Kasumi-1 (cell line): ENCODE measurements around the gene NUPR1.
A peak's percentile ranks its signal among the peaks of the same experiment; 100 is the strongest.
"Not testable (repeated sequence)": the region's sequence is repeated elsewhere in the genome, so short reads cannot be mapped to it uniquely, and the experiment has no call there.

Experiments
- DNase-seq, 2 experiments: peaks; one replicate each; lab custom pipeline; 2025; lab: John Stamatoyannopoulos, UW

The NUPR1 gene, protein sequence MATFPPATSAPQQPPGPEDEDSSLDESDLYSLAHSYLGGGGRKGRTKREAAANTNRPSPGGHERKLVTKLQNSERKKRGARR

DNA sequence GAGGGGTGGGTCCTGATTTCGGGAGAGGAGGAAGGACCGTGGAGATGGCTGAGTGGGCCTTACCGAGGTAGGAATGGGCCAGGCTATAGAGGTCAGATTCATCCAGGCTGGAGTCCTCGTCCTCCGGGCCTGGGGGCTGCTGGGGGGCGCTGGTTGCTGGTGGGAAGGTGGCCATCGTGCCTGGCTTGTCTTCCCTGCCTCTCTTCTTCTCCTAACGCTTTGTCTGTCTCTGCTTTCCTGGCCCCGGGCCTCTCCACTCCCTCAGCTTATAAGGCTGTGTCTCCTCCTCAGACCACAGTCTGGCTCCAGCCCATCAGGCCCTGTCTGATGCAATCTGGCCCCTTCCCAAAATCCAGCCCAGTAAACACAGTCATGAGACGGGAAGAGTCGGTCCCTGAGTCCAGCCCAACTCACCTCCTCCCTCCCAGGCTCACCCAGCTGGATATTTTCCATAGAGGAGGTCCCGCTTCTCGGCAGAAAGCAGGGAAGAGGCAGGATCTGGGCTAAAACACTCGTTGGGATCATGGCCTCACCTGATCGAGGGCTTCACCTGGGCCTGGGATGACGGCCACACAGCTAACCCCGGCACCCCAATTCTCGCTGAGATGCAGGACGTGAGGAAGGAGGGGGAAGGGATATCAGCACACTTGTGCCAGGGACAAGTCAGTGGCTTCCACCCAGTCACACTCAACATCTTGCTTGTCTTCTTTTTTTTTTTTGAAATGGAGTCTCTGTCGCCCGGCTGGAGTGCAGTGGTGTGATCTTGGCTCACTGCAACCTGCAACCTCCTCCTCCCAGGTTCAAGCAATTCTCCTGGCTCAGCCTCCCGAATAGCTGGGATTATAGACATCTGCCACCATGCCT is at the start of gene NUPR1:
NUPR1 (minus strand) TSS at position 242 of the 864 bp plus-strand sequence; CDS start at position 175, 67 bp downstream.
- no peak for DNase-seq

DNA sequence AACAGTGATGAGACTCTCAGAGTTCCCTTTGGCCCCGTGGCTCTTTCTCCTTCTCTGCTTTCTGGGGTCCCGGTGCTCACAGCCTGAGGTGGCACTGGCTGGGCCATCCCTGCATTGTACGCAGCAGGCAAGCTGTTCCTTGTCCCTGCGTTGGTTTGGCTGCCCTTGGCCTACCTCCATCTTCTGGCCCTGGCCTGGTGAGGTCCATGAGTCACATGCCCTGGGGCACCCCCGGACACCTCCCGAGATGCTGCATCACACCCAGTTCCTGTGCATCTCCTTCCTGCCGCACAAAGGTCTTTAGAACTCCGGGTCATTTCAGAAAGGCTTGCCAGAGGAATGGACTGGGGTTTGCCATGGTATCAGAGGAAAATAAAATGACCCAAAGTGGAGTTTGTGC is 48.6 kb upstream of the NUPR1 start:
- no peak for DNase-seq

DNA sequence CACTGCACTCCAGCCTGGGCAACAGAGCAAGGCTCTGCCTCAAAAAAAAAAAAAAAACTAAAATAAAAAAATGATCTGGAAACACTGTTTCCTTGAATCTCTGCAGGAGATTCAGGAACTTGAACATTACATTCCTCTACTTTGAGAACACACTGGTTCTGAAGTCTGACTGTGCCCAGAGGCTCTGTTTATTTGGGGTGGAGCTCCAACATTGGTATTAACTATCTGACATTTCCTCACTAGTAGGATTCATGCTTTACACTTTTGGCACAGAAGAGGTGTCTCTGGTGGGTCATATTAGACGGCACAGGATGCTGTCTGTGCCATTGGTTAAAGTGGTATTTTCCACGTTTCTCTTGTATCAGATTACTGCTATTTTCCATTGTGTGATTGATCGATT is 47.7 kb upstream of the NUPR1 start:
- no peak for DNase-seq

DNA sequence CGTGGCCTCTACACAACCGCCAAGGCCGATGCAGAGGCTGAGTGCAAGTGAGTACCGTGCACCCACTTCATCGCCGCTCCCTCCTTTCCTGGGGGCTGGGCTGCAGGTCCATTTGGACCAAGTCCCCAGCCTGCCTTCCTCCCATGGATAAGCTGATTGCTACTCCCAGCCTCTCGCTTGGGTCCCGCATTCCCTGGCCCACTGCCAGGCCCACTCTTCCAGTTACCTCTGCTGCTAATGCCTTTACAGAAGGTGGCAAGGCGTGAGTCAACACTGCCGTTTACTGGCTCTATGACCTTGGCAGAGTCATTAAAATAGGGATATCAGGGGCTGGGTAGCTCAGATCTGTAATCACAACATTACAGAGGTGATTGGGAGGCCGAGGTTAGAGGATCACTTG is 46.9 kb upstream of the NUPR1 start:
- no peak for DNase-seq

DNA sequence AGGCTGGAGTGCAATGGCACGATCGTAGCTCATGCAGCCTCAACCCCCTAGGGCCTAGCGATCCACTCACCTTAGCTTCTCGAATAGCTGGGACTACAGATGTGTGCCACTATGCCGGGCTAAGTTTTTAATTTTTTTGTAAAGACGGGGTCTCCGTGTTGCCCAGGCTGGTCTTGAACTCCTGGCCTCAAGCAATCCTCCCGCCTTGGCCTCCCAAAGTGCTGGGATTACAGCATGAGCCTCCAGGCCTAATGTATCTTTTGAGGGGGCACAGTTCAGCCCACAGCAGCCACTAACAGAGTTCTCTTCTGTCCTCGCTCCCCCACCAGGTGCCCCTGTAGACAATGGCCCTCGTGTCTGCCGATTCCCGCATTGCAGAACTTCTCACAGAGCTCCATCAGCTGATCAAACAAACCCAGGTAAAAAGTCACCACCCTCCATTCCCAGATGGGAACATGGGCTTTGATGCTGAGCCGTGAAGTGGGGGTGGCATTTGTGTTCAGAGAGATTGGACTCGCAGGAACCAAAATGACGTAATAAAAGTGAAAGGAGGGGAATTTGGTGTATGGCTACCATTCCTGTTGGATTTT is 42.0 kb upstream of the NUPR1 start:
- DNase-seq, result no peak

DNA sequence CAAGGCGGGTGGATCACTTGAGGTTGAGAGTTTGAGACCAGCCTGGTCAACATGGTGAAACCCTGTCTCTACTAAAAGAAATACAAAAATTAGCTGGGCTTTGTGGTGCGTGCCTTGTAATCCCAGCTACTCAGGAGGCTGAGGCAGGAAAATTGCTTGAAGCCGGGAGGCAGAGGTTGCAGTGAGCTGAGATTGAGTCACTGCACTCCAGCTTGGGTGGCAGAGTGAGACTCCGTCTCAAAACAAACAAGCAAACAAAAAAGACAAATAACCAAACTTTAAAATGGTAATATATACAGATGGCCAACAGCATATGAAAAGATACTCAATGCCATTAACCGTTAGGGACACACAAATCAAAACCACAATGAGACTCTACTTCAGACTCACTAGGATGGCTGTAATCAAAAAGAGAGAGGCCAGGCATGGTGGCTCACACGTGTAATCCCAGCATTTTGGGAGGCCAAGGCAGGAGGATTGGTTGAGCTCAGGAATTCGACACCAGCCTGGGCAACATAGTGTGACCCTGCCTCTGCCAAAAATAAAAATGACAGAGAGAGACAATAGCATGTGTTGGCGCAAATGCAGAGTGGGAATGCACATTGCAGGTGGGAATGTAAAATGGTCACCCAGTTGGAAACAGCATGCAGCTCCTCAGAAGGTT is 36.8 kb upstream of the NUPR1 start:
- no peak for DNase-seq

DNA sequence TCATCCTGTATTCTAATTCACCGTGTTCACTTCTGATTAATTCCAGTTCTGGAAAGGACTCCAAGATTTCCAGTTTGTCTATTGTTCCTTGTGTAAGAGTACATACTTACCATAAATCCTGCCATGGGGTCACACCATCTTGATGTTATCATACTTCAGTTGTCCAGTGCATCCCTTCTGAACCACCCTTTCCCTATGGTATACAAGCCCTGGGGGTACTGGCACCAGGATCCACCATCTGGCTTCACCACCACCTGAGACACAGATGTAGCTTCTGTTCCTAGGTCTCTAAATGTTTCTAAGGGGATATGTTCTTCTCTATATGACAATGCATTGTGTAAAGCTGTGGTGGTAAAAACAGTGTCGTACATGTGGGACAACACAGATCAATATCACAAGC is 36.2 kb upstream of the NUPR1 start:
- DNase-seq, result no peak

DNA sequence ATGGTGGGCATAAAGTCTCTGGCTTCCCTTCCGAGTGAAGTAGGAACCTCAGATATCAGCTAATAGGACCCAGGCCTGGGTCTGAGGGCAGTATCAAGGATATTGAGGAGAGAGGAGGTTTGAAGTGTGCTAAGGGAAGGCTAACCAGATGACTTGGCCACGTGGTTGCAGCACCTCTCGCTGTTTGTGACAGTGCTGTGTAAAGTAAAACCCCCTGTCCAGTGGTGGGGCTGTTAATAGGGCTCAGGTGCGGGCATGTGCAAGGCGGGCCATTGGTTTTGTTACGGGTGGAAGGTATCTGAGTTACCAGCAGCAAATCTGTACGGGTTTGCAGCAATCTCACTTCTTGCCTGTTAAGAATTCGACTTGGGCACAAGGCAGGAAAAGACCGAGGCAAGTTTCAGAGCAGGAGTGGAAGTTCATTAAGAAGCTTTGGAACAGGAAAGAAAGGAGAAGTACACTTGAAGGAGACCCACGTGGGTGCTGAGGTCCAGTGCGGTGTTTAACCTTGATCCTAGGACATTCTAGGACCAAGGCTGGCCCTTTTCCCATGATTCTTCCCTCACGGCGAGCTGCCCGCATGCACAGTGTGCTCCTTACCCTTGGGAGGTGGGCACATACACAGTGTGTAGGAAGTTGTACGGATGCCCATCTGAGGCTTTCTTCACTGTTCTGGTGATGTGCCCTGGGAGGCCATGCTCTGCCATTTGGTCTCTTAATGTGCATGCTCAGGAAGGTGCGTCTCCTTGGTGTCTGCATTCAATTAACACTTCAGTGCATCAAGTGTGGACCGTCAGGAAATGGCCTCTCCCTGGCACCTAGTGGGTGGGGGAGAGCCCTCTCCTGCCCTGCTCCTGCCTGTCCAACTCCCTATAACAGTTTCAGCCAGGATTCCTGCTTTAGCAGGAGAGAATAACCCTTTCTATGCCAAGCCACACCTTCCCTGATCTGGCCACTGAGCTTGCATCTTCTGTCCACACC is 35.3 kb upstream of the NUPR1 start:
- DNase-seq, result peak in 1 of 2 experiments; percentile 2

DNA sequence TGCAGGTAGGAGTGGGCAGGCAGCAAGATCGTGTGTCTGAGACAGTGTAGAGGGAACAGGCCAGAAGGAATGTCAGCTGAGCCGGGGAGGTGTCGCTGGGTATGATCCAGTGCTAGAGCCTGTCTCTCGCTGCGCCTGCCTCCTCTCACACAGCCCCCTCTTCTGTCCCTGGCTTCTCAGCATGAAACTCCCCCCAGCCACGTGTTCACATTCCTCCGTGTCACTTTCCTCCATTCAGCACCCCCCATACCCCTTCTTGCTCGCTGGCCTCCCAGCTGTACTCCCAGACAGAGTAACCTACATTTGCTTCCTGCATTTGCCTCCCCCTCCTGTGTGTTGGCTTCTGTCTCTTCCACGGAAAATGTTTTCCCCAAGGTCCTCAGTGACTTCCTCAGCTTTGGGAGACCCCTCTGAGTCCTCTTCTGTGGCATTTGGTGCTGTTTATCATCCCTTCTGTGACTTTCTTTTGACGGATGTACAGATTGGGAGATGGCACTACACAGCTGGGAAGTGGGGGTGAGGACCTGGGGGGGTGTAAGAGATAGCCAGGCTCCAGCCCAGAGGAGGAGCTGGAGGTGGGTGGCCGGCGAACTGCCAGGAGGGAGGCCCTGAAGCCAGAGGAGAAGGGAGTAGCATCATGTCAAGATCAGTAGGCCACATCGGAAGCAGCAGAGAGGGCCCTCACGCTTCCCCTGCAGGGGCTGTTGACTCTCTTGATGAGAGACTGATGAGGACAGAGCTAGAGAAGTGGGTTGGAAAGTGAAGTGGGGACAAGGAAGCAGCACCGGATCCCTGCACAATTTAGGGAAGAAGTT is 34.1 kb upstream of the NUPR1 start:
- peak; percentile 5 to 7 for DNase-seq

DNA sequence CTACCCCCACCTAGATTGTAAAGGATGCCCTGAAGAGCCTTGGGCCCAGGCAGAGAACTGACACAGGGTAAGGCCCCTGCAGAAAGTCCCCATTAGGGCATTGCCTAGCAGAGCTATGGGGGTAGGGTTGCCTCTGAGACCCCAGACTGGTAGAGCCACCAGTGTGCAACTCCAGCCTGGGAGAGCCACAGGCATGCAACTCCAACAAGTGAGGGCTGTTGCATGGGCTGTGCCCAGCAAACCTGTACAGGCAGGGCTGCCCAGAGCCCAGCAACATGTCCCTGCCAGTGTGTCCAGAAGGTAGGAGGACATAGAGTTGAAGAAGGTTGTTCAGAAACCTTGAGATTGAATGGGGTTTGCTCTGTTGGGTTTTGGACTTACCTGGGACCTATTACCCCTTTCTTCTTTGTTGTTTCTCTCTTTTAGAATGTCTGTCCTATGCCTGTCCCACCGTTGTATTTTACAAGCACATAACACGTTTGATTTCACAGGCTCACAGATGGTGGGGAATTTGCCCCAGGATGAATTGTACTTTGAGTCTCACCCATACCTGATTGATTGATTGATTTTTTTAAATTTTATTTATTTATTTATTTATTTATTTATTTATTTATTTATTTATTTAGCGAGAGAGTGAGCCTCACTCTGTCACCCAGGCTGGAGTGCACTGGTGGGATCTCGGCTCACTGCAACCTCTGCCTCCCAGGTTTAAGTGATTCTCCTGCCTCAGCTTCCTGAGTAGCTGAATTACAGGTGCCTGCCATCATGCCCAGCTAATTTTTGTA is 31.4 kb upstream of the NUPR1 start:
- DNase-seq, result no peak

DNA sequence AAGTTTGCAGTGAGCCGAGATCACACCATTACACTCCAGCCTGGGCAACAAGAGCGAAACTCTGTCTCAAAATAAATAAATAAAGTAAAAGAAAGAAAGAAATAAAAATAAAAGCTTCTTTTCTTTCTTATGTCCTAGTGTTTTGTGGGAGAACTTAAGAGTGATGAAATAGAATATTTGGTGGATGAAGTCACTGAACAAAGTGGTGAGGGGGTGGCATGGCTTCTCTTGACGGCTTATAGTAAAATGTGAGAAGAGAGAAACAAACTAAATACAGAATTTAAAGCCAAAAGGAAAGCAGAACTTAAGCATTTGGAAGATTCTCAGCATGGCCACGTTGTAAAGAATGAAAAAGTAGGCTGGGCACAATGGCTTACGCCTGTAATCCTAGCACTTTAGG is 30.2 kb upstream of the NUPR1 start:
- DNase-seq, result no peak

DNA sequence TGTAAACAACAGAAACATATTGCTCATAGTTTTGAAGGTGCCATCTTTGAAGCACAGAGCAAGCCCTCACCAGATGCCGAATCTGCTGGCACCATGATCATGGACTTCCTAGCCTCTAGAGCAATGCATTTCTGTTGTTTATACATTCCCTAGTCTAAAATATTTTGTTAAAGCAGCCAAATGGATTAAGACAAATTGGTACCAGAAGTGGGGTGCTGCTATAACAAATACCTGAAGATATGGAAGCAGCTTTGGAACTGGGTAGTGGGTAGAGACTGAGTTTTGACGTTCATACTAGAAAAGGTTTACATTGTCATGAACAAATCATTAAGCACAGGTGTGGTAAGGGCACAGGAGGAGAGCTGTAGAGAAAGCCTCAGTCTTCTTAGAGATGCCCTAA is 28.5 kb upstream of the NUPR1 start:
- DNase-seq, result no peak

DNA sequence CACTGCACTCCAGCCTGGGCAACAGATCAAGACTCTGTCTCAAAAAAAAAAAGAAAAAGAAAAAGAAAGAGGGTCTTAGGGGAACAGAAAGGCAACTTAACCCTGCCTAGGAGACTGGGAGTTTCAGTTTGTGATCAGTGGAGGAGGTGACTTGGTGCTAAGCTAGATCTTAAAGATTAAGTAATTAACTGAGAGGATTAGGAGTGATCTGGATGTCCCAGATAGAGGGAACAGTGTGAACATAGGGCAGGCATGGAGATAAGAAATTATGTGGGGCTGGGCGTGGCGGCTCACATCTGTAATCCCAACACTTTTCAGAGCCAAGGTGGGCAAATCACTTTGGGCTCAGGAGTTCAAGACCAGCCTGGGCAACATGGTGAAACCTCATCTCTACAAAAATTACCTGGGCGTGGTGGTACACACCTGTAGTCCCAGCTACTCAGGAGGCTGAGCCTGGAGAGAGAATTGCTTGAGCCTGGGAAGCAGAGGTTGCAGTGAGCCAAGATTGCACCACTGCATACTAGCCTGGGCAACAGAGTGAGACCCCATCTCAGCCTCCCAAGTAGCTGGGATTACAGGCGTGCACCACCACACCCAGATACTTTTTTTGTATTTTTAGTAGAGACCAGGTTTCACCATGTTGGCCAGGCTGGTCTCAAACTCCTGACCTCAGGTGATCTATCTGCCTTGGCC is 27.6 kb upstream of the NUPR1 start:
- not testable (repeated sequence) for DNase-seq

DNA sequence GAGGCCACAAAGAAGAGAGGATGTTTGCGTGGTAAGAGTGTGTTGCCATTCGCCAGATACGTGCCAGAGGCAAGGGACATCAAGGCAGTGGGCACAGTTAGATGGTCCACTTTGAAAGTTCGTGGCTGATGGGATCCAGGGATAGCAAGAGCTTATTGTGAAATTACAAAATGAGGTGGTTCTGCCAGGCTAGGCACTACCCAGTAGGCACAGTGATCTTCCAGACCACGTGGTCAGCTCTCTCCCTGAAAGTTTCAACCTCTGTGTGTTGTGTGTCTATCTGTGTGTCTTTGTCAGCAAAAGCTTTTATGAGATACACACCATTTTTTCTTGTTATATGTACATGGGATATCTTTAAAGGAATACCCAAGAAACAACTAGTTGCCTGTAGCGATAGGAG is 24.4 kb upstream of the NUPR1 start:
- DNase-seq, result no peak

DNA sequence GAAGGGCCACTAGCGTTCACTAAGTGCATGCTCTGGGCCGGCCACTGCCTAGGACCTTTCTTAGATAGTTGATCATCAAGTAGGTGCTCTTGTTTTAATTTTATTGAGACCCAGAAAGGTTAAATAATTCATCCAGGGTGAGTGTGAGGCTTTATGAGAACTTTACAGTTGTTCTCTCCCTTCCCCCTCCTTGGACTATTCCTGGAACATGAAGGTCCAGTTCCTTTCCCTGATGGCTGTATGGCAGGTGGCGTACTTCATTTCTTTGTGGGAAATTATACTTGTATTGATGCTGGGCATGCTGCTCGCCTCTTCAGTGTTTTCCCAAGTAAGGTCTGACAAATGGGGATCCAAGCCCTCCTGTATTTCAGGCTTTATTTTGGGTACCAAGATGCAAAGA is 23.4 kb upstream of the NUPR1 start:
- no peak for DNase-seq

DNA sequence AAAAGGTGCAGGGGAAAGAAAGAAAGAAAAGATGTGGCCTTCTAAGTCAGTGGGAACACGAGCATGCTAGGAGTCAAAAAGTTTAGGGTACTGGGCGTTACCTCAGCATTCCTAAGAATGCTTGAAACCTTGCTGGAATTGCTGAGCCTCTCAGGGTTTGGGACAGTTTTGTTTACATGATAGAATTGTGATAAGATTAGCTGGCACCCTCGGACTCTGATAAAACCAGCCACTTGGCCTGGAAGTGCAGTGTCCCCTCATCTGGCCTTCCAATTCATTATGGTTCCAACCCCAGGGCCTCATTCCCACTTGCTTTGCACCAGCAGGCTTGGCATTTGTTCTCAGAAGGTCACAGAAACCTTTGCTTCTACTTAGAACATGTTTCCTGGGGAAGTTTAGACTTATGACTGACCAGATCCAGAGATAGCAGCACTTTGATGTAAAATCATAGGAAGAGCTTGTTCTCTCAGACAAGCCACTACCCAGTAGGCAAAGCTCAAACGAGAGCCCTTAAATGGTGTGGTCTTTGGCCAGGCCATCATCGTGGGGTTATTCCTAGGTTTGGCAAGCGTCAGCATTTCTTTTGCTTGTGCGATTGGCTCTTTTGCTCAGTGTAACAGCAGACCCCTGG is 22.9 kb upstream of the NUPR1 start:
- no peak for DNase-seq

DNA sequence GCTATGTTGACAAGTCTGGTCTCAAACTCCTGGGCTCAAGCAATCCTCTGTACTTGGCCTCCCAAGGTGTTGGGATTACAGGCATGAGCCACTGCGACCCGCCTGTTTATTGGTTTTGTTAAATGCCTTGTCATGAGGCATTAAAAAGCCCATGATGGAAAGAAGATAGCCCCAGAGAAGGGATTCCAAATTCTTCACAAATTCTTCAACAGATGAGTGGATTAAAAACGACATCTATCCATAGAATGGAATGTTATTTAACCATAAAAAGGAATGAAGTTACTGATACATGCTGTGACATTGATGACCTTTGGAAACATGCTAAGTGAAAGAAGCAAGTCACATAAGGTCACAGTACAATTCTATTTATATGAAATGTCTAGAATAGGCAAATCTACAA is 19.7 kb upstream of the NUPR1 start:
- no peak for DNase-seq

DNA sequence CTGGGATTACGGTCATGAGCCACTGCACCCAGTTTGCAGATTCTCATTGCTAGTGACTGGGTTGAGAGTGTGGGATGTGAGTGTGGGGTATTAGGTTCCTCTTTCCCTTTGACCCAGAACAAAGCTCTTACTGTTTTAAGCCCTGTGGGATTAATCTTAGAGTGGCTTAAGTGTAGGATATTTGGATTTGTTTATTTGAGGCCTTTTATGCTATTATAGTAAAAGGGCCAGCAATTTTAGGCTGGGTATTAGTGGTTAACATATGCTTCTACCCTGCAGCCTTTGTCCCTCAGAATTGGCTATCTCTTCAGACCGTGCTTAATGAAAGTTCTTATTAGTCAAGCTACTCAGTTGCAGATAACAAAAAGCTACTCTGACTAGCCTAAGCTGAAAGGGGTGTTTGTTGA is 18.1 kb upstream of the NUPR1 start:
- DNase-seq, result no peak

DNA sequence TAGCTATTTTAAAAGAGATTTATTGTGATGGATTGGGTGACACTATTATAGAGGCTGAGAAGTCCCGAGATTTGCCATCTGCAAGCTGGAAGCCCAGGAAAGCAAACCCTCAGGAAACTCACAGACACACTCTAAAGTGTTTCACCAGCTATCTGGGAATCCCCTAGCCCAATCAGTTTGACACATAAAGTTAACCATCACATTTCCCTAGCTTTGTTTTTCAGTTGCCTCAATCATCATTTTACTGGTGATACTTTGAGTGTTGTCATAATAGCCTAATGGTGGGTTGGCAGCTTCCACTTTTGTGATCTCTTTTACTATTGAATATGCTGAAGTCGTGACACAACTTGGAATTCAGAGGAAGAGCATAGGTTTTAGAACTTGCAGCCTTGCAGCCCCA is 16.8 kb upstream of the NUPR1 start:
- DNase-seq, result no peak
